NCI-H226 (cell line): Measurements from ENCODE around the gene FOXRED2.

Source experiments
- DNase-seq: peaks from one replicate; pipeline ENCODE4 v3.0.0-alpha.2; 2015

FOXRED2 gene

GRCh38 chr22:36512991-36513390 is 6.2 kb upstream of the FOXRED2 start:
- no peak for DNase-seq

- no peak for DNase-seq
Measured at GRCh38 chr22:36512333-36512732, 5.5 kb upstream of the FOXRED2 start.

- DNase-seq, result peak; percentile 17
Measured at GRCh38 chr22:36510966-36511881, 4.4 kb upstream of the FOXRED2 start.

GRCh38 chr22:36510384-36510783 is 3.5 kb upstream of the FOXRED2 start:
- DNase-seq, result no peak

GRCh38 chr22:36507518-36508010 is 724 bp upstream of the FOXRED2 start:
- no peak for DNase-seq

GRCh38 chr22:36505998-36506635 is 723 bp downstream of the FOXRED2 start:
- no peak for DNase-seq

- no peak for DNase-seq
Measured at GRCh38 chr22:36497910-36498665, 8.8 kb downstream of the FOXRED2 start.

GRCh38 chr22:36493690-36494110 is 13.1 kb downstream of the FOXRED2 start:
- no peak for DNase-seq

GRCh38 chr22:36492109-36492508 is 14.7 kb downstream of the FOXRED2 start:
- no peak for DNase-seq

GRCh38 chr22:36491155-36491554 is 15.7 kb downstream of the FOXRED2 start:
- DNase-seq, result no peak

GRCh38 chr22:36486619-36487384 is 20.0 kb downstream of the FOXRED2 start:
- no peak for DNase-seq

- peak; percentile 75 for DNase-seq
Measured at GRCh38 chr22:36481393-36482168, 25.3 kb downstream of the FOXRED2 start, which contains the start of gene TXN2. Gene TXN2, minus strand, starts transcription at chr22:36481640. Its CDS starts 803 bp downstream, at chr22:36480837.

GRCh38 chr22:36480941-36481392 is 25.9 kb downstream of the FOXRED2 start:
- no peak for DNase-seq

GRCh38 chr22:36478966-36479365 is 27.9 kb downstream of the FOXRED2 start:
- no peak for DNase-seq

GRCh38 chr22:36475341-36475740 is 31.5 kb downstream of the FOXRED2 start:
- no peak for DNase-seq

- DNase-seq, result no peak
Measured at GRCh38 chr22:36472689-36473088, 34.2 kb downstream of the FOXRED2 start.

- peak; percentile 29 for DNase-seq
Measured at GRCh38 chr22:36471341-36471821, 35.5 kb downstream of the FOXRED2 start.

- DNase-seq, result no peak
Measured at GRCh38 chr22:36470994-36471331, 35.9 kb downstream of the FOXRED2 start.

GRCh38 chr22:36470162-36470993 is 36.5 kb downstream of the FOXRED2 start:
- no peak for DNase-seq

- no peak for DNase-seq
Measured at GRCh38 chr22:36469094-36469710, 37.6 kb downstream of the FOXRED2 start.
